Measurements from ENCODE around the gene CFAP77. TPM values are rescaled to one million over a fixed set of nuclear protein-coding genes. Genes with fewer than 3 reads are reported as not detected.

The CFAP77 gene
- total and polyA plus RNA-seq, 10 of the 15 experiments (the other 5 are each of a cell fraction or from before 2014, with no cell fraction given): 0.33 TPM; not detected in 9

- in situ Hi-C loops (cut with MboI) (no loop called here), intact Hi-C loops (cut with micrococcal nuclease; ENCODE audit: unreplicated experiment) (no loop called here)
- Histone ChIP-seq H3K36me3 (ENCODE audit: control insufficient read depth in 2 of 2, insufficient read depth in 2 of 2, low read length in 1 of 2) (no peaks in the 10 kb centered on the region), H3K27ac (ENCODE audit: control insufficient read depth, insufficient read depth) (no peak overlapping the region), H3K79me2 (ENCODE audit: control insufficient read depth, insufficient read depth, low read length) (no peaks in the 10 kb centered on the region), H2AFZ (ENCODE audit: control insufficient read depth, low read depth, low read length) (no peak overlapping the region), H3K9ac (ENCODE audit: control insufficient read depth, insufficient read depth, low read length) (no peak overlapping the region), H3K9me3 (replicated peaks; ENCODE audit: control insufficient read depth, insufficient read depth, low read length) (no peaks in the 10 kb centered on the region), H3K4me3 (no peak overlapping the region), H3K27me3 (replicated peaks in 1 of 2; ENCODE audit: control insufficient read depth in 2 of 2, insufficient read depth in 2 of 2, low read length in 1 of 2) (peaks cover 4 to 9% of the 10 kb centered on the region in 2 experiments; a peak in 3 of 4 replicates), H3K4me2 (ENCODE audit: control insufficient read depth, insufficient read depth) (no peak overlapping the region), H4K20me1 (ENCODE audit: control insufficient read depth, insufficient read depth) (0 out of 2 replicates have a peak, but pooled peaks cover 3% of the 10 kb centered on the region), H3K4me1 (ENCODE audit: control insufficient read depth, insufficient read depth, low read length) (no peaks in the 10 kb centered on the region)
- CTCF ChIA-PET: interaction anchor here (1.2 kb wide), 1 partner anchor 18 kb away, joined by 5 read pairs; no protein-coding TSS in a partner anchor
- DNase-seq (ENCODE audit: low read depth, low spot score) (no peak), ATAC-seq (no peak), FAIRE-seq (no peak)
- POLR2A ChIA-PET: no interaction called here
- WGBS (ENCODE audit: insufficient coverage, insufficient replicate concordance, low lambda C conversion rate, missing lambda C conversion rate): 26% methylated on average over 9 of the region's 9 CpGs
- BruUV-seq (replicated peaks): no TSS peak
- SMC1A ChIA-PET (ENCODE audit: uncharacterized antibody, unreplicated experiment): interaction anchor here (1.3 kb wide), 1 partner anchor 12 kb away, joined by 3 read pairs; no protein-coding TSS in a partner anchor
- TF ChIP-seq RELB (IDR thresholded peaks at IDR 0.05; ENCODE audit: low read depth): no peak
- no peak for TF ChIP-seq CEBPB (IDR thresholded peaks at IDR 0.05; ENCODE audit: borderline replicate concordance in 1 of 2, low read depth in 2 of 2, low read length in 2 of 2)
- no peak for TF ChIP-seq TAF1 (IDR thresholded peaks at IDR 0.05; ENCODE audit: borderline replicate concordance, low read depth, low read length)
- no peak for TF ChIP-seq MEF2B (IDR thresholded peaks at IDR 0.05; ENCODE audit: partially characterized antibody, poor library complexity, severe bottlenecking)
- no peak for TF ChIP-seq RBBP5 (conservative IDR thresholded peaks at IDR 0.05)
- TF ChIP-seq EED (IDR thresholded peaks at IDR 0.05; ENCODE audit: low read depth): no peak
- no peak for TF ChIP-seq MTA2 (IDR thresholded peaks at IDR 0.05; ENCODE audit: low read depth)
- no peak for TF ChIP-seq IRF3 (IDR thresholded peaks at IDR 0.05)
- TF ChIP-seq NR2C1 (IDR thresholded peaks at IDR 0.05): no peak
- no peak for TF ChIP-seq CBX5 (IDR thresholded peaks at IDR 0.05; ENCODE audit: low read depth)
- no peak for TF ChIP-seq ZBTB33 (IDR thresholded peaks at IDR 0.05)
- no peak for TF ChIP-seq POU2F2 (IDR thresholded peaks at IDR 0.05; ENCODE audit: borderline replicate concordance, low read depth, low read length)
- no peak for TF ChIP-seq HSF1 (IDR thresholded peaks at IDR 0.05; ENCODE audit: low read depth, low read length)
- TF ChIP-seq CBX3 (IDR thresholded peaks at IDR 0.05; ENCODE audit: borderline replicate concordance, low read depth): no peak
- TF ChIP-seq RAD51 (IDR thresholded peaks at IDR 0.05): no peak
- no peak for TF ChIP-seq CREM (IDR thresholded peaks at IDR 0.05; ENCODE audit: low read depth)
- RAD21 ChIA-PET (ENCODE audit: unreplicated experiment): no interaction called here
These were observed 79.5 kb downstream of the CFAP77 start for GRCh38 chr9:132489536-132489935.
